HEK293T (cell line): ENCODE results near the gene ST6GAL1.

Source experiments
- CTCF ChIA-PET: fragments of 350-600 bp; formaldehyde crosslinking; extraction: SDS; loops from one replicate; lab custom pipeline; 2021; ENCODE audit warnings: antibody characterized with exemption, inconsistent platforms; lab: Yijun Ruan, JAX
- POLR2A ChIA-PET: fragments of 350-600 bp; formaldehyde crosslinking; extraction: SDS; loops from one replicate; lab custom pipeline; 2020; ENCODE audit warnings: antibody characterized with exemption, inconsistent platforms; lab: Yijun Ruan, JAX
- DNase-seq: peaks from one replicate; pipeline ENCODE4 v3.0.0; 2012; ENCODE audit warnings: mixed read lengths; ENCODE audit errors: extremely low spot score
- ARNT ChIP-seq: fragments of 450-650 bp; IDR thresholded peaks from 2 replicates; pipeline ENCODE4 v1.6.1; 2017; ENCODE audit warnings: mild to moderate bottlenecking
- BHLHE40 ChIP-seq: fragments of 450-650 bp; IDR thresholded peaks from 2 replicates; pipeline ENCODE4 v1.6.1; 2016; ENCODE audit warnings: mild to moderate bottlenecking, moderate library complexity, borderline replicate concordance
- CTBP1 ChIP-seq: fragments of 450-650 bp; IDR thresholded peaks from 2 replicates; pipeline ENCODE4 v1.6.1; 2016; ENCODE audit warnings: borderline replicate concordance
- ELF4 ChIP-seq: fragments of 450-650 bp; IDR thresholded peaks from 2 replicates; pipeline ENCODE4 v1.6.1; 2017; ENCODE audit warnings: antibody characterized with exemption
- FOXA1 ChIP-seq: fragments of 450-650 bp; IDR thresholded peaks from 2 replicates; pipeline ENCODE4 v1.6.1; 2016; ENCODE audit warnings: mild to moderate bottlenecking
- FOXK2 ChIP-seq: fragments of 450-650 bp; IDR thresholded peaks from 2 replicates; pipeline ENCODE4 v1.6.1; 2016; ENCODE audit warnings: mild to moderate bottlenecking
- FOXM1 ChIP-seq: fragments of 450-650 bp; IDR thresholded peaks from 2 replicates; pipeline ENCODE4 v1.6.1; 2017; ENCODE audit warnings: mild to moderate bottlenecking, borderline replicate concordance
- HDGF ChIP-seq: fragments of 450-650 bp; IDR thresholded peaks from 2 replicates; pipeline ENCODE4 v1.6.1; 2017; ENCODE audit warnings: antibody characterized with exemption, borderline replicate concordance
- L3MBTL2 ChIP-seq: fragments of 450-650 bp; conservative IDR thresholded peaks from 2 replicates; pipeline ENCODE4 v1.6.1; 2016; ENCODE audit warnings: mild to moderate bottlenecking
- LEF1 ChIP-seq: fragments of 450-650 bp; IDR thresholded peaks from 2 replicates; pipeline ENCODE4 v1.6.1; 2017; ENCODE audit warnings: mild to moderate bottlenecking, borderline replicate concordance
- NFRKB ChIP-seq: fragments of 450-650 bp; IDR thresholded peaks from 2 replicates; pipeline ENCODE4 v1.6.1; 2016; ENCODE audit warnings: mild to moderate bottlenecking, moderate library complexity
- SP1 ChIP-seq: fragments of 450-650 bp; IDR thresholded peaks from 2 replicates; pipeline ENCODE4 v1.6.1; 2017
- SUZ12 ChIP-seq: fragments of 450-650 bp; IDR thresholded peaks from 2 replicates; pipeline ENCODE4 v1.6.1; 2016; ENCODE audit warnings: mild to moderate bottlenecking
- TARDBP ChIP-seq: fragments of 450-650 bp; IDR thresholded peaks from 2 replicates; pipeline ENCODE4 v1.6.1; 2016
- ZNF384 ChIP-seq: fragments of 450-650 bp; IDR thresholded peaks from 2 replicates; pipeline ENCODE4 v1.6.1; 2016
- TF ChIP-seq, protein P1 (sequence below): fragments of 450-650 bp; IDR thresholded peaks from 2 replicates; pipeline ENCODE4 v1.6.1; 2016

The ST6GAL1 gene

DNA sequence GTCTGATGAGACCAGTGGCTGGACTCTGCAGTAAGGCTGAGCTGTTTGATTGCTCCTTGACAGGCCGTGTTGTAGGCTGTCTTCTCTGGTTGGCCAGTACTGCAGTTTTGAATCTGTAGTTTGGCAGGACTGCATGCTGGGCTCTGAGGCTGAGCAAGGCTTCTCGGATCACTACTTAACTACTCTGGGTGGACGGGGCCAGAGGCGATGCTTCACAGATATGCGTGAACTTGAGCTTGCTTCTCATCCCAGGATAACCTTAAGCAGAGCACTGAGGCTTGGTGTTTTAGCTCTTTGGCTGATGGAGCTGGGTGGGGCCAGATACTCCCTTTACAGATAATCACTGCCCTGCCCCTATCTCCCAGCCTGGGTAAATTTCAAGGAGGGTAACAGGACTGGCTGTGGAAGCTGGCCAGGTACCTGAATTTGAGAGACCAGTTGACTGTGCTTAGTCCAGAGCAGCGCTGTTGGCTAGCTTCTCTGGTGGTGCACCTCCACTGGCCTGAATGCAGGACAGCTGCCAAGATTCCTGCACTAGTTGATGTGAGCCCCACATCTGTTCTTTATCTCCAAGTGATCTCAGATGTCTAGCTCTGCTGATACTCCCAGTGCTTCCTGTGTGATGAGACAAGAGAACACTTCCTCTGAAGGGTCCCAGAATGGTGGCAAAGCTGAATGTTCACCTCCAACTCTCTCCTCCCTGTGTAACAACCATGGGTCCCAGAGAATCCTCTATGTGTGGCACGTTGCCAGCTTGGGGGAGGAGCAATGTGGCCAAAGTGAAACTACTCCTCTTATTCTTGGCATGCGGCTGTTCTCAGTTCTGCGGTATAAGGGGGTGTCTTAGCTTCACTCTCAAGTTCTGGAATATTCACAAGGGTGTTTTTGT is 171.1 kb downstream of the ST6GAL1 start:
- peak; percentile 10 for DNase-seq
- TF ChIP-seq ELF4 (no peak), TARDBP (no peak), BHLHE40 (no peak), ZNF384 (no peak), FOXK2 (no peak), SP1 (no peak), LEF1 (no peak), HDGF (no peak), NFRKB (no peak), FOXA1 (no peak), SUZ12 (no peak), L3MBTL2 (no peak), CTBP1 (no peak)
- TF ChIP-seq, protein P1, sequence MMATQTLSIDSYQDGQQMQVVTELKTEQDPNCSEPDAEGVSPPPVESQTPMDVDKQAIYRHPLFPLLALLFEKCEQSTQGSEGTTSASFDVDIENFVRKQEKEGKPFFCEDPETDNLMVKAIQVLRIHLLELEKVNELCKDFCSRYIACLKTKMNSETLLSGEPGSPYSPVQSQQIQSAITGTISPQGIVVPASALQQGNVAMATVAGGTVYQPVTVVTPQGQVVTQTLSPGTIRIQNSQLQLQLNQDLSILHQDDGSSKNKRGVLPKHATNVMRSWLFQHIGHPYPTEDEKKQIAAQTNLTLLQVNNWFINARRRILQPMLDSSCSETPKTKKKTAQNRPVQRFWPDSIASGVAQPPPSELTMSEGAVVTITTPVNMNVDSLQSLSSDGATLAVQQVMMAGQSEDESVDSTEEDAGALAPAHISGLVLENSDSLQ = no peak
- CTCF ChIA-PET = interaction anchor here (0.6 to 1.9 kb wide), 3 partner anchors 12 to 252 kb away, joined by 3 to 14 read pairs (median 5); no protein-coding TSS in a partner anchor
- POLR2A ChIA-PET = no interaction called here

DNA sequence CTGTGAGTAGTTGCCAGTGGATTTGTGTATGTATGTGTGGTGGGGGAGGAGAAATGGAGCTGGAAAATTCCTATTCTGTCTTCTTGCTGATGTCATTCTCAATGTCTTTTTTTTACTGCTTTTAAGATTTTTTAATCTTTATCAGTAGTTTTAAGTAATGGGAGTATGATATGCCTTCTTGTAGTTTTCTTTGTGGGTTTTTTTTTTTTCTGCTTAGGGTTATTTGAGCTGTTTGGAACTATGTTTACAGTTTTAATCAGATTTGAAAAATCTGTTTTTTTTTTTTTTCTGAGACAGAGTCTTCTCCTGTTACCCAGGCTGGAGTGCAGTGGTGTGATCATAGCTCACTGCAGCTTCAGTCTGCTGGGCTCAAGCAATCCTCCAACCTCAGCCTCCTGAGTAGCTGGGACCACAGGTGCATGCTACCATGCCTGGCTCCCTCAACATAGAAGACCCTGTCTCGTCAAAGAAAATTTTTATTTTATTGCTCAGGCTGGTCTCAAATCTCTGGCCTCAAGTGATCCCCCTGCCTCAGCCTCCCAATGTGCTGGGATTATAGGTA is 171.8 kb downstream of the ST6GAL1 start:
- TF ChIP-seq SP1 = no peak
- no peak for TF ChIP-seq L3MBTL2
- ChIA-PET CTCF (interaction anchor here (0.6 to 1.9 kb wide), 3 partner anchors 11 to 253 kb away, joined by 3 to 14 read pairs (median 5); no protein-coding TSS in a partner anchor), POLR2A (no interaction called here)
- DNase-seq = no peak

DNA sequence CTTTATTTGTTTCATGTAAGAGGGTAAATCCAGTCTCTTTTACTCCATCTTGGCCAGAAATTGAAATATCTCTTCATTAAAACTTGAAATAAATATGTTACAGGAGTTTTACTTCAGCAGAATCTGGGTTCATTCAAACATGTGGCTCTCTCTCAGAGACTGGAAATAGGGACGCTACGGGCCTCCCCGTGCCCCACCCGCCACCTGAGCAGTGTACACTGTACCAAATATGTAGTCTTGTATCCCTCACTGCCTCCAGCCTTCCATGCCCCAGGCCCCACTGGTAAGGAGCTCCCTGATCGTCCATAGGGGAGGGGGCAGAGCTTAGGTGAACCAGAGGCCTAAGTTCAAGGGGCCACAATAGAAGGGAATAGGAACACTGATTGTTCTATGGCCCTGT is 172.9 kb downstream of the ST6GAL1 start:
- ChIA-PET CTCF (interaction anchor here (1.1 kb wide), 1 partner anchor 10 kb away, joined by 3 read pairs; no protein-coding TSS in a partner anchor), POLR2A (no interaction called here)
- DNase-seq = no peak
- TF ChIP-seq TARDBP = no peak
- TF ChIP-seq CTBP1 = no peak
- no peak for TF ChIP-seq BHLHE40
- no peak for TF ChIP-seq ELF4
- no peak for TF ChIP-seq SUZ12
- no peak for TF ChIP-seq NFRKB
- no peak for TF ChIP-seq ARNT
- no peak for TF ChIP-seq HDGF
- no peak for TF ChIP-seq ZNF384
- TF ChIP-seq, protein P1 = no peak
- no peak for TF ChIP-seq L3MBTL2
- TF ChIP-seq FOXK2 = no peak
- TF ChIP-seq SP1 = no peak
- no peak for TF ChIP-seq LEF1
- no peak for TF ChIP-seq FOXA1
- no peak for TF ChIP-seq FOXM1

GRCh38 chr3:187104342-187104741 is 174.0 kb downstream of the ST6GAL1 start:
- ChIA-PET POLR2A (no interaction called here), CTCF (interaction anchor here (1.1 kb wide), 1 partner anchor 9 kb away, joined by 3 read pairs; no protein-coding TSS in a partner anchor)
- DNase-seq = no peak
- TF ChIP-seq CTBP1 = no peak

GRCh38 chr3:187104933-187105332 is 174.6 kb downstream of the ST6GAL1 start:
- DNase-seq = no peak
- CTCF ChIA-PET = no interaction called here
- no peak for TF ChIP-seq SP1
- TF ChIP-seq SUZ12 = no peak
- no peak for TF ChIP-seq LEF1
- no peak for TF ChIP-seq FOXK2
- TF ChIP-seq FOXM1 = no peak
- no peak for TF ChIP-seq HDGF
- no peak for TF ChIP-seq ELF4
- no peak for TF ChIP-seq ARNT
- TF ChIP-seq, protein P1 = no peak
- no peak for TF ChIP-seq FOXA1
- no peak for TF ChIP-seq NFRKB
- no peak for TF ChIP-seq TARDBP
- TF ChIP-seq BHLHE40 = no peak
- TF ChIP-seq L3MBTL2 = no peak
- no peak for TF ChIP-seq ZNF384
- POLR2A ChIA-PET = no interaction called here

GRCh38 chr3:187105700-187106099 is 175.4 kb downstream of the ST6GAL1 start:
- POLR2A ChIA-PET = no interaction called here
- no peak for DNase-seq
- CTCF ChIA-PET = no interaction called here
- TF ChIP-seq SP1 (no peak), FOXA1 (no peak), FOXM1 (no peak), ARNT (no peak), FOXK2 (no peak), NFRKB (no peak), ZNF384 (no peak), HDGF (no peak), ELF4 (no peak), SUZ12 (no peak), LEF1 (no peak), L3MBTL2 (no peak), BHLHE40 (no peak), TARDBP (no peak), CTBP1 (no peak)
- TF ChIP-seq, protein P1 = no peak
